Panc1 (cell line): ENCODE data around the gene STRA6. TPM values are rescaled to one million over a fixed set of nuclear protein-coding genes. Genes with fewer than 3 reads are reported as not detected.
A peak's percentile ranks its signal among the peaks of the same experiment; 100 is the strongest.

Source experiments
- ATAC-seq: fragments of 200-7000 bp; cut with Tn5 transposase; 2 replicates; pipeline ENCODE4 v1.9.1; 2020; ENCODE audit warnings: mild to moderate bottlenecking, moderate library complexity
- BruUV-seq: library from RNA; stranded (reverse); fragments of 400-500 nt; replicated peaks from 2 replicates; lab custom pipeline; 2021; lab: Mats Ljungman, UMichigan
- CTCF ChIA-PET: fragments of 300-600 bp; sonication (Branson Sonifier 250); formaldehyde crosslinking; loops from one replicate; lab custom pipeline; 2022; ENCODE audit warnings: antibody characterized with exemption; lab: Charles Lee
- POLR2A ChIA-PET: fragments of 300-600 bp; sonication (Branson Sonifier 250); formaldehyde crosslinking; loops from one replicate; lab custom pipeline; 2022; ENCODE audit warnings: antibody characterized with exemption; lab: Charles Lee
- DNase-seq: peaks from one replicate; pipeline ENCODE4 v3.0.0-alpha.2; 2010; ENCODE audit warnings: low read depth, low spot score
- H3K27ac ChIP-seq: 2 replicates; pipeline ENCODE4 v1.5.1; 2011; ENCODE audit warnings: mild to moderate bottlenecking, low read length, inconsistent platforms
- H3K27me3 ChIP-seq: fragments of 200-500 bp; sonication (Bioruptor generic); 2 replicates; pipeline ENCODE4 v1.6.0; 2014; ENCODE audit warnings: low read length, inconsistent platforms; ENCODE audit not compliant: control insufficient read depth, insufficient read depth
- H3K36me3 ChIP-seq: fragments of 200-500 bp; sonication (Bioruptor generic); 2 replicates; pipeline ENCODE4 v1.5.1; 2014; ENCODE audit warnings: inconsistent platforms, mild to moderate bottlenecking, low read length, moderate library complexity; ENCODE audit not compliant: control insufficient read depth, insufficient read depth
- H3K4me1 ChIP-seq: 2 replicates; pipeline ENCODE4 v1.5.1; 2011; ENCODE audit warnings: inconsistent platforms, mild to moderate bottlenecking, low read length, moderate library complexity; ENCODE audit not compliant: control insufficient read depth, insufficient read depth
- H3K4me3 ChIP-seq, 2 experiments: 2 replicates each; pipeline ENCODE4 v1.5.1; 2011 to 2012; ENCODE audit warnings: low read depth in 2 of 2, low read length in 2 of 2, mild to moderate bottlenecking in 2 of 2, inconsistent platforms in 1 of 2, moderate library complexity in 1 of 2
- H3K9me3 ChIP-seq: fragments of 200-500 bp; sonication (Bioruptor generic); 2 replicates; pipeline ENCODE4 v1.5.1; 2014; ENCODE audit warnings: low read depth, mild to moderate bottlenecking, inconsistent platforms, low read length, moderate library complexity; ENCODE audit not compliant: control insufficient read depth, insufficient read depth
- CTCF ChIP-seq: fragments of 450-650 bp; IDR thresholded peaks from 2 replicates; pipeline ENCODE4 v1.5.1; 2017; ENCODE audit warnings: mild to moderate bottlenecking
- POLR2AphosphoS5 ChIP-seq: IDR thresholded peaks from 2 replicates; pipeline ENCODE4 v1.6.1; 2012; ENCODE audit warnings: mild to moderate bottlenecking, low read depth, low read length, moderate library complexity
- REST ChIP-seq, 2 experiments: IDR thresholded peaks; 2 replicates each; pipeline ENCODE4 v1.6.1; 2011 to 2012; ENCODE audit warnings: low read depth in 2 of 2, control low read depth in 1 of 2, low read length in 1 of 2, mild to moderate bottlenecking in 1 of 2, moderate library complexity in 1 of 2; ENCODE audit not compliant: insufficient read depth in 1 of 2
- SIN3A ChIP-seq: IDR thresholded peaks from 2 replicates; pipeline ENCODE4 v1.6.1; 2012; ENCODE audit warnings: low read depth, mild to moderate bottlenecking, low read length, moderate library complexity, borderline replicate concordance; ENCODE audit not compliant: insufficient read depth
- TCF7L2 ChIP-seq: IDR thresholded peaks from 2 replicates; pipeline ENCODE4 v1.6.1; 2011; ENCODE audit warnings: mild to moderate bottlenecking, low read depth, low read length, inconsistent platforms
- in situ Hi-C: cut with HindIII; loops from 2 replicates; pipeline ENCODE4 v1.10.0; 2016; ENCODE audit warnings: low sequenced_read_pairs, low pct_unique_long_range_greater_than_20kb
- intact Hi-C: fragments of 100-400 bp; cut with micrococcal nuclease; formaldehyde crosslinking; loops from one replicate; pipeline ENCODE4 v1.10.0; 2022; ENCODE audit not compliant: unreplicated experiment
- total RNA-seq: library from RNA; stranded (reverse); gene quantifications from one replicate; pipeline ENCODE4 v1.2.1, GENCODE V29; 2021; ENCODE audit not compliant: unreplicated experiment

STRA6 gene
- total RNA-seq, 1 experiment from 2014 or later, result 1.1 TPM

GRCh38 chr15:74130155-74130848, 72.3 kb downstream of the STRA6 start, which contains the start of gene ISLR2:
ISLR2 (plus strand) TSS chr15:74130586; CDS start chr15:74132755, 2,169 bp downstream.
- ChIA-PET POLR2A (no interaction called here), CTCF (interaction anchor here (1.0 to 3.3 kb wide), 2 partner anchors 77 to 177 kb away, joined by 5 to 53 read pairs; no protein-coding TSS in a partner anchor)
- in situ Hi-C loops, result no loop called here

More at GRCh38 chr15:74130155-74130848, 72.3 kb downstream of the STRA6 start, which contains the start of gene ISLR2:
- TF ChIP-seq CTCF, result no peak
- TF ChIP-seq TCF7L2, result no peak
- TF ChIP-seq POLR2AphosphoS5, result no peak
- TF ChIP-seq SIN3A, result no peak
- TF ChIP-seq REST (IDR thresholded peaks at IDR 0.05; ENCODE audit: insufficient read depth in 1 of 2, low read depth in 2 of 2, low read length in 1 of 2), result no peak
- no peaks in the 10 kb centered on the region for H3K9me3 ChIP-seq
- H3K4me3 ChIP-seq, result peak within 1 kb of the TSS; percentile 24 to 44
- no peak for ATAC-seq
- H3K36me3 ChIP-seq, result no peaks in the 10 kb centered on the region
- no peak within 1 kb of the TSS for H3K27ac ChIP-seq
- no TSS peak for BruUV-seq
- DNase-seq, result no peak
- intact Hi-C loops, result no loop called here
- peaks cover 14% of the 10 kb centered on the region for H3K4me1 ChIP-seq
- peaks cover 16% of the 10 kb centered on the region; the same call in 1 of the 2 replicates for H3K27me3 ChIP-seq
